ENCODE data around the gene TIMM44.

The TIMM44 gene

DNA sequence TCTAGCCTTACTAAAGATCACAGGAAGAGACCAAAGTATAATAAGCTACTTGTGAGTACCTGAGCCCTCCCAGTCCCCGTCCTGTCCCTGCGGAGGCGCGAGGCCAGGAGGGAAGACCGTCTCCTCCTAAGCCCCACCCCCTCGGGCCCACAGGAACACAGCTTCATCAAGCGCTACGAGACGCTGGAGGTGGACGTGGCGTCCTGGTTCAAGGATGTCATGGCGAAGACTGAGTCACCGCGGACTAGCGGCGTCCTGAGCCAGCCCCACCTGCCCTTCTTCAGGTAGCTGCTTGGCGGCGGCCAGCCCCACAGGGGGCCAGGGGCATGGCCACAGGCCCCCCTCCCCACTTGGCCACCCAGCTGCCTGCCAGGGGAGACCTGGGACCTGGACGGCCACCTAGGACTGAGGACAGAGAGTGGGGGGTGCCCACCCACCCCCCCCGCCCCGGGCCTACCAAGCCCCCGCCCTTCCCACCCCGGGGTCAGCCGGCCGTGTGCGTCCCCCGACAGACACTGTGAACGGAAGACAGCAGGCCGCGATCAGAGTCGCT, 31.2 kb downstream of the TIMM44 start:
- no peak for DNase-seq

DNA sequence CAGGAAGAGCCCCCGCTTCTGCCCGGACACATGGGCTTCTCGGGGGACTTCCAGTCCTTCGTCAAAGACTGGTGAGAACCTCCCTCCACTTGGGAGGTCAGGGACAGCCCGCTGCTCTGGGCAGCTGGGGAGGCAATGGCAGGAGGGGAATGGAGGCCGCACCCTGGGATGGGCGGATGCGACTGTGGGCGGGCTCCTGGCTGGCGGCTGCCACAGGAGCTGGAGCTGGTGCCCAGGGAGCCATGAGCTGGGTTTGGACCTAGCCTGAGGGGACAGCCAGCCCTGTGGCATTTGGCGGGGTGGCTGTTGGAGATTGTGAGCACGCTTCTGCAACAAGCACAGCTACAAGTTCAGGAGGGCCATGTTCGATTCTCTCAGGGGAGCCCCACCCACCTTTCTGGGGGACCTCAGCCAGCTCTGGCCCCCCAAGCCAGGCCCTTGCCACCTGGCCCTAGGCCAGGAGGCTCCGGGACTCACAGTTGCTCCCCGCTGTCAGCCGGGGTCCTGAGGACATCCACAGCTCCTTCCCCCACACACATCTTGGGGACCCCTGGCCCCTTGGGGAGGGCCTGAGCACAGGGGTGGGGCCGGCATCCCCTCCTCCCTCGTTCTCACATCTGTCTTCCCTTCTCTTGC, 31.8 kb downstream of the TIMM44 start:
- DNase-seq: no peak

DNA sequence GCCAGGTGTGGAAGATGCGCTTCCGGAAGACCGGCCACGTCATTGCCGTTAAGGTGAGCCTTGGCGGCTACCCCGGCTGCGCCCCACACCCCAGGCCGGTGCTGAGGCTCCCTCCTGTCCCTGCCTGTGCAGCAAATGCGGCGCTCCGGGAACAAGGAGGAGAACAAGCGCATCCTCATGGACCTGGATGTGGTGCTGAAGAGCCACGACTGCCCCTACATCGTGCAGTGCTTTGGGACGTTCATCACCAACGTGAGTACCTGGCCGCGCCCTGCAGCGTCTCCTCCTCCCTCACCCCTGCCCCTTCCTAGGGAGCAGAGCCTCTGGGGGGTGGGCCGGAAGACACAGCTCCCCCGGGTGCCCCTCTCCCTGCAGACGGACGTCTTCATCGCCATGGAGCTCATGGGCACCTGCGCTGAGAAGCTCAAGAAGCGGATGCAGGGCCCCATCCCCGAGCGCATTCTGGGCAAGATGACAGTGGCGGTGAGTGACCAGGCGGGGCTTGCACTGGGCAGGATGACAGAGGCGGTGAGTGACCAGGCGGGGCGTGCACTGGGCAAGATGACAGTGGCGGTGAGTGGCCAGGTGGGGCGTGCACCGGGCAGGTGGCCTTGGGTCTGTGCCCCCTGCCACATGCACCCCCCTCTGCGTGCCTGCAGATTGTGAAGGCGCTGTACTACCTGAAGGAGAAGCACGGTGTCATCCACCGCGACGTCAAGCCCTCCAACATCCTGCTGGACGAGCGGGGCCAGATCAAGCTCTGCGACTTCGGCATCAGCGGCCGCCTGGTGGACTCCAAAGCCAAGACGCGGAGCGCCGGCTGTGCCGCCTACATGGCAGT, 32.9 kb downstream of the TIMM44 start:
- DNase-seq: no peak

DNA sequence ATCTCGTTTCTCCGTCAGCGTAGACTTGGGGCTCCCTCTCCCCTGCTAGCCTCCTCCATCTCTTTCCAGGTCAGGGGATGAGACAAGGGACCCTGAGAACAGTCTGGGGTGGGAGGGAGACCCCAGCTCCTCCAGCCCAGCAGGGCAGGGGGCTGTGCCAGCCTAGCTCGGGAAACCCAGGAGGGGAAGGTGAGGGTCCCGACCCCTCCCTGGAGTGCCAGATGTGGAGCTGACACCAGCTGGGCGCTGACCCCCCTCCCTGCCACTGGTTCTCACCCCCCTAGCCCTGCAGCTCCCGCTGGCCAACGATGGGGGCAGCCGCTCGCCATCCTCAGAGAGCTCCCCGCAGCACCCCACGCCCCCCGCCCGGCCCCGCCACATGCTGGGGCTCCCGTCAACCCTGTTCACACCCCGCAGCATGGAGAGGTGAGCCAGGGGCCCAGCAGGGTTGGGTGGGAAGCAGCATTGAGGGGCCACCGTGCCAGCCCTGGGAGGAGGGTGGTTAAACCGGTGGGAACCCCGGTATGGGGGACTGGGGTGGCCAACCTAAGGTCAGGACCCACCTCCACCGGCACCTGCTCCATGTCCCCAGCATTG, 33.9 kb downstream of the TIMM44 start:
- no peak for DNase-seq

DNA sequence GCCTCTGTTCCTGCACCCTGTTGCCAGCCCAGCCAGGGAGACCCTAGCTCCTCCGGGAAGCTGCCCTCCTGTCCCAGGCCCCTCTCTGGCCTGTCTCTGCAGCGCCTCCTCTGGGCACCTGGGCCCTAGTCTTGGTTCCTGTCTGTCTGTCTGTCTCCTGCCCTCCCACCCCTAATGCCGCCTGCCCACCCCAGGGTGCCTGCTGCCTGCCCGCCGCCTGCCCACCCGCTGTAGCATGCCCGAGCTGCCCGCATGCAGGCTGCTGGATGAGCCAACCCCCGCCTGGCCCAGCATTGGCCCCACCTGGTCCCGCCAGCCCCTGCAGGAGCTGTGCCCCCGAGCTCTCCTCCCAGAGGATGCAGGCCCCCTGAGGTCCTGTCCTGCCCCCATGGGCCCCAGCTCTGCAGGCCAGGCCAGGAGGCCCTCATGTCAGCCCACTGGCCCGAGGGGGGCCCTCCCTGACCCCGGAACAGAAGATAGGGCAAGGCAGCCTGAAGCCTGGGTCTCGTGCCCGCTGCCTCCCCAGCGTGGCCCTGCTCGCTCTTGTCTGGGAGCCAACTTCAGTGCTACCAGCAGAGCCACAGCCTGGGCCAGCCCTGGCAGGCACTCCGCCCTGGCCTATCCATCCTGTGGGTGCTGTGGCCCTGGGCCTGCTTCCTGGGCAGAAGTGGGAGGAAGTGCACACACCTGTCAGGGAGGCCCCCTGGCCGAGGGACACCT, 34.6 kb downstream of the TIMM44 start:
- no peak for DNase-seq

DNA sequence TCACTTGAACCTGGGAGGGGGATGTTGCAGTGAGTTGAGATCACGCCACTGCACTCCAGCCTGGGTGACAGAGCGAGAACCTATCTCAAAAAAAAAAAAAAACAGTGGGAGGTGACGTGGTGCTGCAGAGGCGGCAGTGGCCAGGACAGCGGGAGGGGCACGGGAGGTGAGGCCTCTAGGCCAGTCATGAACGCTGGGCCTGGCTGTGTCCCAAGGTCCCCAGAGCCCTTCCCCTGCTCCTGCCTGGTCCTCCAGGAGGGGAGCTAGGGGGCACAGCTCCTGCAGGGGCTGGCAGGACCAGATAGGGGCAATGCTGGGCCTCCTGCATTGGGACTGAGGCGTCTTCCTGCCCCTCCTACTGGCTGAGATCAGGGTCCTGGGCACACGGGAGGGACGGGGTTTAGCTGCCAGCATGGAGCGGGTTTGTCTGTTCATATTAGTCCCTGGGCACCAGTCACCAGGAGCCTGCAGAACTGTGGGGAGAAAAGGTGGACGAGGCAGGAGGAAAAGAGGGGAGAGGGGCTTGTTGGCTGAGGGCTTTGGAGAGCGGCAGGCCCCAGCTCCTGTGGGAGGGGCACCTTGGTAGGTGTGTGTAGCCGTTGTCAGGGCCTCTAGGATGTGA, 35.3 kb downstream of the TIMM44 start:
- no peak for DNase-seq

DNA sequence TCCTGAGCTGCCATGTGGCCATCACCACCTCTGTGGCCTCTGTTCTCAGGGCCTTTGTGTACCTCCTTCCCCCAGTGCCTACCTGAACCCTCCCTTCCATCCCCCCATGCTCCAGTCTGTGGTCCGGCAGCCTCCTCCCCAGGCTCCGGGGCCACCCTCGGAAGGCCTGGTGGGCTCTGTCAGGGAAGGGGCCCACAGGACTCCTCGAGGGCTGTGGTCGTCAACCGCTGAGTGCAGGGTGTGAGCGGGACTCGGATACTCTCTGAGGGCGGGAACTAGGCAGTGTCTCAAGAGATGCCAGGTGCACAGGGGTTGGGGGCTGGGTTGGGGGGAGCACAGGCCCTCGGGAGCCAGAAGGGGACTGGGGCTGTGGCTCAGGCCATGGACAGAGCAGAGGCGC, 35.9 kb downstream of the TIMM44 start:
- DNase-seq: no peak

DNA sequence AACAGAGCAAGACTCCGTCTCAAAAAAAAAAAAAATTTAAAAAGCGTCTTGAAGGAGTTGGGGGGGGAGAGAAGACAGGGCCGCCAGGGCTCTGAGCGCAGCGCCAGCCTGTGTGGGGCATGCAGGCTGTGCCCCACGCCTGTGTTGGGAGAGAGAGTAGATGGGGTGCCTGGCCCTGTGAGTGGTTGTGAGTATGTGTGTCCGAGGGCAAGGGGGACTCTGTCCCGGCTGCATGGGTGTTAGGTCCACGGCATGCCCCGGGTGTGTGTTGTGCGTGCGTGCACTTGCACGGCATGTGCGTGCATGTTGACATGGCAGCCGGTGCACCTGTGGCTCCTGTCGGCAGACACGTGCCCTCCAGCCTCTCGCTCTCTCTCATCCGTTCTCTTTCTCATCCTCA, 36.3 kb downstream of the TIMM44 start:
- DNase-seq: no peak

DNA sequence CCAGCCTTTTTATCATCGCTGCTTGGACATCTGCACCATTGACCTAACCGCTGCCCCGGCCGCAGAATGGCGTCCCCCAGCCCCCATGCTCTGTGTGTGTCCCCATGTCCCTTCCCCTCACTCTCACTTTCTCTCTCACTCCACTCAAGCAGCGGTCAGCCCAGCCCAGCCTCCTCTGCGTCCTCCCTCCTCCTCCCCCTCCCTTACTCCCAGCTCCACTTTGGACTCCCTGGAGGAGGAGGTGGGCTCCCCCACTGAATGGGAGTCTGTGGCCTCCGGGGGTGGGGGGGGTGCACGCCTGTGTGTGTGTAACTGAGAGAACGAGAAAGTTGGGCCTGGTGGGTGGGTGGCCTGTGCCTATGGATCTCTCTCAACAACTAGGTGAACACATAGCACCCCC, 37.6 kb downstream of the TIMM44 start:
- no peak for DNase-seq

DNA sequence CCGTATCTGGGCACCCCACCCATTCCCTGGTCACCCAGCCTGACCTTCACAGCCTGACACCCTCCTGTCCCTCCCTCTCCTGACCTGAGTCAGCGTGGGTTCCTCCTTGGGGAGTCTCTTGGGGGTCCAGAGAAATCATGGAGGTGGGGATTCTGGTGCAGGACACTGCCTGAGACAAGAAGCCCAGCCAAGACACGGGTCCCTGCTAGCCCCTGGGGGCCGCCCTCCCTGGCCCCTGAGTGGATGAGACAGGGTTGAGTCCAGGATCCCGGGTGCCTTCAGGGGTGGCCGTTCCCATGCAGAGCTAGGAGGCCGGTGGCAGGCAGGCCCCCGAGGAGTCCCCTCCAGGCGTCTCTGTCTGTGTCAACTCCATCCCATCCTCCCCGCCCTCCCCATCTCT, 38.2 kb downstream of the TIMM44 start:
- DNase-seq: no peak

DNA sequence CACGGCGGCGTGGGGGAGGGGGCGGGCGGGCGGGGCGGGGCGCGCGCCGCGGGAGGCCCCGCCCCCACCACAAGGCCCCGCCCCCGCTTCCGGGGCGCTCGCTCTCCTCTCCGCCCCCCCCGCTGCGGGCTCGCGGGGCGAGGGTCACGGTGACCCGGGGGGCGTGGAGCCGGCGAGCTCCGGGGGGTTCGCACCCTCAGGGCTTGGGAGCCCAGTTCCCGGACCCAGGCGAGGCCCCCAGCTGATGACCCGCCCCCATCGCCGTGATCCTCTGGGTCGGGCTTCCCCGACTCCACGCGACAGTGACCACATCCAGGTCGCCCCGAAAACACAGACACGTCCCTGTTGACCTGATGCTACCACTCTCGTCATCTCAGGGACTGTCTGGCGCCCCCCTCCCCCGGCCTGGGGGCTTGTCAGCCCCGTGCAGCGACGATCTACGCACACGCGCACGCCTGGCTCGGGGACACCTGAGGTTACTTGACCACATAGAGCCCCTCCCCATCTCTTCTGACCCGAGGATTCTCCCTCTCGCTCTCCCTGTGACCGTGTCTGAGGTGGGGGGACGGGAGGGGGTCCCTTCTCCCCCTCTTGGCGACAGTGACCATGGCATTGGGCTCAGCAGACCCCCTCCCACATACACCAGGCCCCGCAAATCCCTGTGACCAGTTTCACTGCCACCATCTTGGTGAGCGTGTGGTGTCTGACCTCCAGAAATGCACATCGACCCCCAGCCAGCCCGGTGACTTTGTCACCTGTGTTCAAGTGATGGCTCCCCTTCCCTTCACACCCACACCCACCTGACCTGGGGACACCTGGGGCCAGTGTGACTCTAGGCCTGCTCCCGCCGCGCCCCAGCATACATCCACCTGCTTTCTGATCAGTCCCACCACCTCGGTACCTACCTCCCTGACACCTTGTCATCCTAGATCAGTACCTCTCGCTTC, 39.1 kb downstream of the TIMM44 start:
- no peak for DNase-seq

DNA sequence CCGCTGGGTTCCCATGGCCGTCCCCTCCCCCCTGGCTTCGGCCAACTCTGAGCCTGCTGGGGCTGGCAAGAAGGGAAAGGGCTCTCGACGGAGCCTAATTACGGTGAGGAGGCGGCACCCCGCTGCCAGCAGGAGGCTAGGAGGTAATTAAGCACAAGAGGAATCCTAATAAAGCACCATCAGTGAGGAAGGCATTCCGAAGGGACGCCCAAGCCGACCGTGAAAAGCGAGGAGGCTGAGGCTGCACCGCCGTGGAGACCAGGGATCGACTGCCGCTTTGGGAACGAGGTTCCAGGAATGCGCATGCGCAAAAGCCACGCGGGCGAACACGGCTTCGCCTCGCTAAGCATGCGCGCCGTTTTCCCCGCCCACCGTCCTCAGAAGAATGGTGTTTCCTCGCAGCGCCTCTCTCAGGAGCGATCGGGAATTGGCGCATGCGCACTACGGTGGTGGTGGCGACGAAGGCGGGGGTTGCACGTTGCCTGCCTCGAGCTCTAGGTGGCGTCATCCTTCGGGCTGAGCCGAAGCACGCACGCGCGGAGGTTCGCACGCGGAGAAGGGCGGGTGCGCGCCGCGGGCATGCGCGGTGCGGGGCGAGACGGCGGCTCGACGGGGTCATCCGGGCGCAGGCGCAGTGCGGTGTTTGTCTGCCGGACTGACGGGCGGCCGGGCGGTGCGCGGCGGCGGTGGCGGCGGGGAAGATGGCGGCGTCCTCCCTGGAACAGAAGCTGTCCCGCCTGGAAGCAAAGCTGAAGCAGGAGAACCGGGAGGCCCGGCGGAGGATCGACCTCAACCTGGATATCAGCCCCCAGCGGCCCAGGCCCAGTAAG, 40.0 kb downstream of the TIMM44 start, which contains the start of gene MAP2K7:
Gene MAP2K7 (plus strand): TSS at position 634 of the 830 bp plus-strand sequence. CDS start 68 bp downstream, at position 702.
- DNase-seq: peak; percentile 99

DNA sequence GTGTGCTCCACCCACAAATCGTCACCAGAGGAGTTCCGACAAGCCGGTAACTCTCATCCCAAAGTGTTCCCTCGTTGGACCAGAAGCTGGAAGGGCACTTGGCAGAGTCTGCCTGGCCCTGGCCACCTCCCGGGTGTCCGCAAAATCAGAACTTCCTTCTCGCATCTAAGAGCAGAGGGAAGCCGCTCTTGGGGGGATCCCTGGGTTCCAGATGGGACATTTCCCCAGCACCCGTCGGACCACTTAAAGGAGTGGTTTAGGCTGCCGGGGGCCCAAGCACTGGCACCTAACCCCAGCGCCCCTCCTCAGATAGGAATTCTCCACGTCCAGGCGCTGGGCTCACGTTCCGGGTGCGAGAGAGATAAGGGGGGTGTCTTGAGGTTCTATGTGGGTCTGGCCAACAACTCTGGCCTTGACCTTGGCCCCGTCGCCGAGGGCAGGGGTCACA, 40.6 kb downstream of the TIMM44 start:
- DNase-seq: no peak

DNA sequence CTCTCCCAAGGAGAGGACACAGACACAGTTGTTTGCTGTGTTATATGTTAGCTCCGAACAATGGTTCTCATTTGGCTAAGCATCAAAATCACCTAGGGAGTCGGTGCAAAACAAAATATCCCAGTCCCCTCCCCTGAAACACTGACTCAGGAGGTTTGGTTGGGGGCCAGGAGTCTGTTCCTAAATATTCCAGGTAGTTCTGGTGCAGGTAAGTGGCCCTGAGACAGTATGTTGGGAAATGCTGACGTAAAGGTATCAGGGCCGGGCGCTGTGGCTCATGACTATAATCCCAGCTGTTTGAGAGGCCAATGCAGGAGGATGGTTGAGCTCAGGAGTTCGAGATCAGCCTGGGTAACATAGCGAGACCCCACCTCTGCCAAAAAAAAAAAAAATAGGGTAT, 42.1 kb downstream of the TIMM44 start:
- DNase-seq: no peak

DNA sequence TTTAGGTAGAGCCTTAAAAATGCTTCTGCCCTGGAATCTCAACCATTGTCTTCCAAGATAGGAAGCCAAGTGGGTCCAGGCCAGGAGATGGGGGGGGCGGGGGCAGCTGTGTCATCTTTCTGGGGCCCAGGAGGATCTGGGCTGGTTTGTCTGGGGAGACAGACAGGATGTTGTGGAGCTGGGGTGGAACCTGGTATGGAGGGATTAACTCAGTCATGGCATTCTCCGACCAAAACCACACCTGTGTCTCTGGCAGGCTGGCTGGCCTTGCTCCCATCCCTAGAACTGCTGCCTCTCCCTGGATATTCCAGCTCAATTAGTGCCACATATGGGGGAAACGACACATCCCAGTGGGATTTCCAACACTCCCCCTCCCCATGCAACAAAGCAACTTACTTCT, 42.5 kb downstream of the TIMM44 start:
- no peak for DNase-seq

DNA sequence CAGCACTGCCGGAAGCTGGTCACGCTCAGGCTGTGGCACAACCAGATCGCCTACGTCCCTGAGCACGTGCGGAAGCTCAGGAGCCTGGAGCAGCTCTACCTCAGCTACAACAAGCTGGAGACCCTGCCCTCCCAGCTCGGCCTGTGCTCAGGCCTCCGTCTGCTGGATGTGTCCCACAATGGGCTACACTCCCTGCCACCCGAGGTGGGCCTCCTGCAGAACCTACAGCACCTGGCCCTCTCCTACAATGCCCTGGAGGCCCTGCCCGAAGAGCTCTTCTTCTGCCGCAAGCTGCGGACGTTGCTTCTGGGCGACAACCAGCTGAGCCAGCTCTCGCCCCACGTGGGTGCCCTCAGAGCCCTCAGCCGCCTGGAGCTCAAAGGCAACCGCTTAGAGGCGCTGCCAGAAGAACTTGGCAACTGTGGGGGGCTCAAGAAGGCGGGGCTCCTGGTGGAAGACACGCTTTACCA, 43.0 kb downstream of the TIMM44 start:
- DNase-seq: no peak

DNA sequence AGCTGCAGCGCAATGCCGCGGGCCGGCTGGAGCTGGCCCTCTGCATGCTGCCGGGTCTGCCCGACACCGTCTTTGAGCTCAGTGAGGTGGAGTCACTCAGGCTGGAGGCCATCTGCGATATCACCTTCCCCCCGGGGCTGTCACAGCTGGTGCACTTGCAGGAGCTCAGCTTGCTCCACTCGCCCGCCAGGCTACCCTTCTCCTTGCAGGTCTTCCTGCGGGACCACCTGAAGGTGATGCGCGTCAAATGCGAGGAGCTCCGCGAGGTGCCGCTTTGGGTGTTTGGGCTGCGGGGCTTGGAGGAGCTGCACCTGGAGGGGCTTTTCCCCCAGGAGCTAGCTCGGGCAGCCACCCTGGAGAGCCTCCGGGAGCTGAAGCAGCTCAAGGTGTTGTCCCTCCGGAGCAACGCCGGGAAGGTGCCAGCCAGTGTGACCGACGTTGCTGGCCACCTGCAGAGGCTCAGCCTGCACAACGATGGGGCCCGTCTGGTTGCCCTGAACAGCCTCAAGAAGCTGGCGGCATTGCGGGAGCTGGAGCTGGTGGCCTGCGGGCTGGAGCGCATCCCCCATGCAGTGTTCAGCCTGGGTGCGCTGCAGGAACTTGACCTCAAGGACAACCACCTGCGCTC, 43.6 kb downstream of the TIMM44 start:
- no peak for DNase-seq

DNA sequence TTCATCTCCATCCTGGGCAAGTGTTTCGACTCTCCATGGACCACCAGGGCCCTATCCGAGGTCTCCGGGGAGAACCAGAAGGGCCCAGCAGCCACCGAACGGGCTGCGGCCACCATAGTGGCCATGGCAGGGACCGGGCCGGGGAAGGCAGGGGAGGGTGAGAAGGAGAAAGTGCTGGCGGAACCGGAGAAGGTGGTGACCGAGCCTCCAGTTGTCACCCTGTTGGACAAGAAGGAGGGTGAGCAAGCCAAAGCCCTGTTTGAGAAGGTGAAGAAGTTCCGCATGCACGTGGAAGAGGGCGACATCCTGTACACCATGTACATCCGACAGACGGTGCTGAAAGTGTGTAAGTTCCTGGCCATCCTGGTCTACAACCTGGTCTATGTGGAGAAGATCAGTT, 44.5 kb downstream of the TIMM44 start:
- no peak for DNase-seq

DNA sequence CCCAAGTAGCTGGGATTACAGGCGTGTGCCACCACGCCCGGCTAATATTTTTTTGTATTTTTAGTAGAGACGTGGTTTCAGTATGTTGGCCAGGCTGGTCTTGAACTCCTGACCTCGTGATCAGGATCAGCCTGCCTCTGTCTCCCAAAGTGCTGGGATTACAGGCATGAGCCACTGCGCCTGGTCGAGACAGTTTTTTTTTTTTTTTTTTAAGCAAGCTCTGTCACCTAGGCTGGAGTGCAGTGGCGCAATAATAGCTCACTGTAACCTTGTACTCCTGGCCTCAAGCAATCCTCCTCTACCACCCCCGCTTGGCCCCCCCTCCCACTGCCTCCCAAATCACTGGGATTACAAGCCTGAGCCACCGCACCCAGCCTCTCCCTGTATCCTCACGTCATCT, 46.2 kb downstream of the TIMM44 start:
- no peak for DNase-seq

DNA sequence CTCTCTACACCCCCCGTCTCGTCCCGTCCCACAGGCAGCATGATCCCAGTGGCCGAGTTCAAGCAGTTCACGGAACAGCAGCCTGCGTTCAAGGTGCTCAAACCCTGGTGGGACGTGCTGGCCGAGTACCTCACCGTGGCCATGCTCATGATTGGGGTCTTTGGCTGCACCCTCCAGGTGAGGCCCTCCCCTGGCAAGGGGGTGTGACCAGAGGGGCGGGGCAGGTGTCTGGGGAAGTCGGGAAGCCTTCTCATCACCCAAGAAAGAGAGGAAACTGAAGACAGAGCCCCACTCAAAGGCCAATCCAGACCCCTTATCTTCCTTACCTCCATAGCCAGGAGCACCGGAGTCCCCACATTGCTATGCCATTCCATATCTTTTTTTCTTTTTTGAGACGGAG, 47.9 kb downstream of the TIMM44 start:
- no peak for DNase-seq
